GM12878 (cell line): ENCODE data around the gene BICD1. TPM values are rescaled to one million over a fixed set of nuclear protein-coding genes. Genes with fewer than 3 reads are reported as not detected.

Experiments
- ETV6 ChIP-seq, 2 experiments: fragments of 450-650 bp in 1 of 2; IDR thresholded peaks in 1 of 2; conservative IDR thresholded peaks in 1 of 2; 2 replicates each; pipeline ENCODE4 v1.6.1; 2014; ENCODE audit warnings: antibody characterized with exemption in 1 of 2, borderline replicate concordance in 1 of 2, low read depth in 1 of 2, mild to moderate bottlenecking in 1 of 2, moderate library complexity in 1 of 2
- GABPA ChIP-seq: IDR thresholded peaks from 2 replicates; pipeline ENCODE4 v1.6.1; 2014; ENCODE audit warnings: antibody characterized with exemption, low read depth, mild to moderate bottlenecking, inconsistent platforms
- MXI1 ChIP-seq: fragments of 150-350 bp; IDR thresholded peaks from 2 replicates; pipeline ENCODE4 v1.6.1; 2011; ENCODE audit warnings: low read depth, mild to moderate bottlenecking, inconsistent platforms, low read length, improper control_type of control experiment
- RUNX3 ChIP-seq: IDR thresholded peaks from 2 replicates; pipeline ENCODE4 v1.6.1; 2012; ENCODE audit warnings: low read length, inconsistent platforms
- SPI1 ChIP-seq: IDR thresholded peaks from 2 replicates; pipeline ENCODE4 v1.6.1; 2011; ENCODE audit warnings: low read depth, mild to moderate bottlenecking, low read length, moderate library complexity, borderline replicate concordance; ENCODE audit not compliant: insufficient read depth
- polyA plus RNA-seq, 11 experiments: library from polyadenylated mRNA; depleted of rRNA in 4 of 11; unstranded in 6 of 11; stranded (reverse) in 5 of 11; fragments of >200 nt; fragmentation: Nextera tagmentation in 4 of 11; fragmentation: Illumina TruSeq in 1 of 11; extraction: Ambion mirVana in 4 of 11; extraction: Trizol in 1 of 11; gene quantifications; 1 replicate in 1 of 11; 2 replicates in 10 of 11; pipeline versions ENCODE4 v1.2.1 to v1.2.3, GENCODE V29; 2011 to 2016; ENCODE audit warnings: inconsistent platforms in 2 of 11, missing spikeins in 2 of 11, low read depth in 1 of 11
- total RNA-seq, 4 experiments: library from RNA; depleted of rRNA in 3 of 4; stranded (reverse); fragments of >200 nt in 3 of 4; fragmentation: Illumina TruSeq in 1 of 4; extraction: Trizol in 1 of 4; gene quantifications; 2 replicates each; pipeline versions ENCODE4 v1.2.1 to v1.2.3, GENCODE V29; 2013 to 2021
- TF ChIP-seq, protein P1 (sequence below): fragments of 450-650 bp; IDR thresholded peaks from 2 replicates; pipeline ENCODE4 v1.6.1; 2016; ENCODE audit warnings: mild to moderate bottlenecking, moderate library complexity, borderline replicate concordance
- TF ChIP-seq, protein P2 (sequence below): fragments of 450-650 bp; IDR thresholded peaks from 2 replicates; pipeline ENCODE4 v1.6.1; 2017; ENCODE audit warnings: borderline replicate concordance
- TF ChIP-seq, protein P3 (sequence below): IDR thresholded peaks from 2 replicates; pipeline ENCODE4 v1.6.1; 2012; ENCODE audit warnings: low read length, inconsistent platforms

Gene BICD1
- total and polyA plus RNA-seq, 10 of the 15 experiments (the other 5 are each of a cell fraction or from before 2014, with no cell fraction given) = 4.7 to 32.5 (median 14.4) TPM

DNA sequence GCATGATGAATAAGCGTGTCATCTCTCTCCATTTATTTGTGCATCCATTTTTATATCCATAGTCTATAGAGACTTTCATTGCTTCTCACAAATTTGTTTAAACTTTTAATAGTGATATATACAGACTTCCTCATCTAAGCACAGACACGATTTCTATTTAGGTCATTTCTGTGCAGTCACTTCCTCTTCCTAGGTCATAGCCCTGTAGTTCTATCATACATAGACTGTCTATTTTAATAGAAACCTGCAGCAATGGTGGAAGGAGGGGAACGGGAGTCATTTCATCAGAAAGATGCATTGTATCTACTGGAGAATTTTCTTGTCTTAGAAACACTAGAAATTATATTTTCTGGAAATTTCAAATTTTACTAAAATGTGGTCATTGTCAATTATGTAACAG lies 159.3 kb downstream of the BICD1 start (continued):
- TF ChIP-seq, protein P1, sequence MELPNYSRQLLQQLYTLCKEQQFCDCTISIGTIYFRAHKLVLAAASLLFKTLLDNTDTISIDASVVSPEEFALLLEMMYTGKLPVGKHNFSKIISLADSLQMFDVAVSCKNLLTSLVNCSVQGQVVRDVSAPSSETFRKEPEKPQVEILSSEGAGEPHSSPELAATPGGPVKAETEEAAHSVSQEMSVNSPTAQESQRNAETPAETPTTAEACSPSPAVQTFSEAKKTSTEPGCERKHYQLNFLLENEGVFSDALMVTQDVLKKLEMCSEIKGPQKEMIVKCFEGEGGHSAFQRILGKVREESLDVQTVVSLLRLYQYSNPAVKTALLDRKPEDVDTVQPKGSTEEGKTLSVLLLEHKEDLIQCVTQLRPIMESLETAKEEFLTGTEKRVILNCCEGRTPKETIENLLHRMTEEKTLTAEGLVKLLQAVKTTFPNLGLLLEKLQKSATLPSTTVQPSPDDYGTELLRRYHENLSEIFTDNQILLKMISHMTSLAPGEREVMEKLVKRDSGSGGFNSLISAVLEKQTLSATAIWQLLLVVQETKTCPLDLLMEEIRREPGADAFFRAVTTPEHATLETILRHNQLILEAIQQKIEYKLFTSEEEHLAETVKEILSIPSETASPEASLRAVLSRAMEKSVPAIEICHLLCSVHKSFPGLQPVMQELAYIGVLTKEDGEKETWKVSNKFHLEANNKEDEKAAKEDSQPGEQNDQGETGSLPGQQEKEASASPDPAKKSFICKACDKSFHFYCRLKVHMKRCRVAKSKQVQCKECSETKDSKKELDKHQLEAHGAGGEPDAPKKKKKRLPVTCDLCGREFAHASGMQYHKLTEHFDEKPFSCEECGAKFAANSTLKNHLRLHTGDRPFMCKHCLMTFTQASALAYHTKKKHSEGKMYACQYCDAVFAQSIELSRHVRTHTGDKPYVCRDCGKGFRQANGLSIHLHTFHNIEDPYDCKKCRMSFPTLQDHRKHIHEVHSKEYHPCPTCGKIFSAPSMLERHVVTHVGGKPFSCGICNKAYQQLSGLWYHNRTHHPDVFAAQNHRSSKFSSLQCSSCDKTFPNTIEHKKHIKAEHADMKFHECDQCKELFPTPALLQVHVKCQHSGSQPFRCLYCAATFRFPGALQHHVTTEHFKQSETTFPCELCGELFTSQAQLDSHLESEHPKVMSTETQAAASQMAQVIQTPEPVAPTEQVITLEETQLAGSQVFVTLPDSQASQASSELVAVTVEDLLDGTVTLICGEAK = peak; percentile 72; the same call in 1 of the 2 replicates
- TF ChIP-seq RUNX3 = no peak
- TF ChIP-seq, protein P2, sequence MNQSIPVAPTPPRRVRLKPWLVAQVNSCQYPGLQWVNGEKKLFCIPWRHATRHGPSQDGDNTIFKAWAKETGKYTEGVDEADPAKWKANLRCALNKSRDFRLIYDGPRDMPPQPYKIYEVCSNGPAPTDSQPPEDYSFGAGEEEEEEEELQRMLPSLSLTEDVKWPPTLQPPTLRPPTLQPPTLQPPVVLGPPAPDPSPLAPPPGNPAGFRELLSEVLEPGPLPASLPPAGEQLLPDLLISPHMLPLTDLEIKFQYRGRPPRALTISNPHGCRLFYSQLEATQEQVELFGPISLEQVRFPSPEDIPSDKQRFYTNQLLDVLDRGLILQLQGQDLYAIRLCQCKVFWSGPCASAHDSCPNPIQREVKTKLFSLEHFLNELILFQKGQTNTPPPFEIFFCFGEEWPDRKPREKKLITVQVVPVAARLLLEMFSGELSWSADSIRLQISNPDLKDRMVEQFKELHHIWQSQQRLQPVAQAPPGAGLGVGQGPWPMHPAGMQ = no peak
- peak; percentile 94 for TF ChIP-seq GABPA
- TF ChIP-seq SPI1 = peak; percentile 75
- TF ChIP-seq ETV6 (conservative IDR thresholded peaks at IDR 0.05 in 1 of 2, IDR thresholded peaks at IDR 0.05 in 1 of 2; ENCODE audit: borderline replicate concordance in 1 of 2, low read depth in 1 of 2) = no peak
- no peak for TF ChIP-seq MXI1
- TF ChIP-seq, protein P3, sequence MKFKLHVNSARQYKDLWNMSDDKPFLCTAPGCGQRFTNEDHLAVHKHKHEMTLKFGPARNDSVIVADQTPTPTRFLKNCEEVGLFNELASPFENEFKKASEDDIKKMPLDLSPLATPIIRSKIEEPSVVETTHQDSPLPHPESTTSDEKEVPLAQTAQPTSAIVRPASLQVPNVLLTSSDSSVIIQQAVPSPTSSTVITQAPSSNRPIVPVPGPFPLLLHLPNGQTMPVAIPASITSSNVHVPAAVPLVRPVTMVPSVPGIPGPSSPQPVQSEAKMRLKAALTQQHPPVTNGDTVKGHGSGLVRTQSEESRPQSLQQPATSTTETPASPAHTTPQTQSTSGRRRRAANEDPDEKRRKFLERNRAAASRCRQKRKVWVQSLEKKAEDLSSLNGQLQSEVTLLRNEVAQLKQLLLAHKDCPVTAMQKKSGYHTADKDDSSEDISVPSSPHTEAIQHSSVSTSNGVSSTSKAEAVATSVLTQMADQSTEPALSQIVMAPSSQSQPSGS = 0 out of 2 replicates have a peak, but pooled peaks have one; percentile 5
- TF ChIP-seq, all 136 proteins: peak for 7
